Cardiac muscle cell (in vitro differentiated cells and primary cell): ENCODE measurements around the gene MGST2. TPM values are rescaled to one million over a fixed set of nuclear protein-coding genes. Genes with fewer than 3 reads are reported as not detected.
A peak's percentile ranks its signal among the peaks of the same experiment; 100 is the strongest.

Source experiments
- DNase-seq, 2 donors: peaks; one replicate each; pipeline versions ENCODE4 v3.0.0 to v3.0.0-alpha.2; 2010 to 2017; ENCODE audit warnings: low read depth in 1 of 2, low spot score in 1 of 2
- H3K27ac ChIP-seq: fragments of 200-600 bp; sonication (generic); 2 replicates; pipeline ENCODE4 v1.5.1; 2016
- H3K27me3 ChIP-seq: fragments of 200-600 bp; sonication (generic); 2 replicates; pipeline ENCODE4 v1.6.0; 2016; ENCODE audit warnings: control low read depth
- H3K36me3 ChIP-seq: fragments of 200-600 bp; sonication (generic); 2 replicates; pipeline ENCODE4 v1.5.1; 2016; ENCODE audit warnings: control low read depth
- H3K4me1 ChIP-seq: fragments of 200-600 bp; sonication (generic); 2 replicates; pipeline ENCODE4 v1.8.1; 2017; ENCODE audit warnings: low read depth, mild to moderate bottlenecking, mixed run types
- H3K4me3 ChIP-seq: fragments of 200-600 bp; sonication (generic); 2 replicates; pipeline ENCODE4 v1.5.1; 2016; ENCODE audit warnings: mild to moderate bottlenecking
- H3K9me3 ChIP-seq: fragments of 200-600 bp; sonication (generic); 2 replicates; pipeline ENCODE4 v1.5.1; 2017; ENCODE audit warnings: low read depth, mild to moderate bottlenecking, control low read depth
- CTCF ChIP-seq: IDR thresholded peaks from 2 replicates; pipeline ENCODE4 v1.5.1; 2012; ENCODE audit warnings: low read depth, mild to moderate bottlenecking, low read length
- polyA plus RNA-seq: library from polyadenylated mRNA; unstranded; fragments of >200 nt; fragmentation: Nextera tagmentation; extraction: Ambion mirVana; gene quantifications from 2 replicates; pipeline ENCODE4 v1.2.1, GENCODE V29; 2016
- total RNA-seq: library from RNA; depleted of rRNA; stranded (reverse); fragments of >200 nt; gene quantifications from 2 replicates; pipeline ENCODE4 v1.2.3, GENCODE V29; 2016

MGST2 gene
- total and polyA plus RNA-seq, 2 experiments from 2014 or later = 36.5 to 90.8 TPM

DNA sequence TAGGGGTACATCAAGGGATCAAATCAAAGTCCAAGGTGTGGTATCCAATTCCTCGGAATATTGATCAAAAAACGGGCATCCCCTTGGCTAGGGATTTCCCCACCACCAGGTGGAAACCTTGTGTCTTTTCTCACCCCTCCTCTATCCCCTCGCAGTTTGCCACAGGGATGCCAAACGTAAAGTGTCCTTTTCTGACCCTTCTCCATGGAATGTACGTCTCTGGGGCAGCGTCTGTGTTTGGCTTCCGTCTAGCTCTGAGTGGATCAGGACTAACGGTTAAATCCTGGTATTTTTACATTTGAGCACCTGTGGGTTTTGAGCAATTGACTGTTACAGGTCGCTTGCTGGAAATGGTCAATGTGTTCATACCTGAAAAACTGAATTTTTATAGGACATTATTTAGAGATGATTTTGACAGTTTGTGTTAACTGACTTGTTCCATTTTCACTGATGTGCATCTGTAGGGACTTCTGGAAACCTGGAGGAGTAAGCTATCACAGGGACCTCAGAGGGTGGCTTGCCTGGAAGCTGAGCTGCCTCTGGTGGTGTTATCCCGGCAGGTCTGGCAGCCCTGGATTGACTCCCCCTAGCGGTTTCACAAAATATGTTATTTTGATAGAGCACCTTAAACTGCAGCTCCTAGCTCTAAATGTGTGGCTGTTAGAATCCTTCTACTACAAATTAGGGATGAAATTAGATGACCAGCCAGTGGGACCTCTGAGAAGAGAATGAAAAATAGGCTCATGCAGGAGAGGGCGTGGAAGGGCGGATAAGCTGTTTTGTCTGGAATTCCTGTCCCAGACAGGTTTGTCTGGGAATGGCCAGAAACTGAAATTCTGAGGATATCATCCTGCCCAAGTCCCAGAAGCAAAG is 8.8 kb upstream of the MGST2 start:
- H3K9me3 ChIP-seq = no peaks in the 10 kb centered on the region
- no peak overlapping the region for H3K4me3 ChIP-seq
- H3K27me3 ChIP-seq = no peaks in the 10 kb centered on the region
- H3K36me3 ChIP-seq = no peaks in the 10 kb centered on the region
- peak; percentile 84 to 85 for DNase-seq
- no peak overlapping the region for H3K27ac ChIP-seq
- H3K4me1 ChIP-seq = peaks cover 23% of the 10 kb centered on the region
- peak; percentile 87 for TF ChIP-seq CTCF

- no peak overlapping the region for H3K4me3 ChIP-seq
- no peak for TF ChIP-seq CTCF
- no peaks in the 10 kb centered on the region for H3K27me3 ChIP-seq
- H3K27ac ChIP-seq = no peak overlapping the region
- H3K9me3 ChIP-seq = no peaks in the 10 kb centered on the region
- DNase-seq = no peak
- no peaks in the 10 kb centered on the region for H3K36me3 ChIP-seq
- peaks cover 29% of the 10 kb centered on the region for H3K4me1 ChIP-seq
These were observed 7.4 kb upstream of the MGST2 start for GRCh38 chr4:139658185-139658584.

DNA sequence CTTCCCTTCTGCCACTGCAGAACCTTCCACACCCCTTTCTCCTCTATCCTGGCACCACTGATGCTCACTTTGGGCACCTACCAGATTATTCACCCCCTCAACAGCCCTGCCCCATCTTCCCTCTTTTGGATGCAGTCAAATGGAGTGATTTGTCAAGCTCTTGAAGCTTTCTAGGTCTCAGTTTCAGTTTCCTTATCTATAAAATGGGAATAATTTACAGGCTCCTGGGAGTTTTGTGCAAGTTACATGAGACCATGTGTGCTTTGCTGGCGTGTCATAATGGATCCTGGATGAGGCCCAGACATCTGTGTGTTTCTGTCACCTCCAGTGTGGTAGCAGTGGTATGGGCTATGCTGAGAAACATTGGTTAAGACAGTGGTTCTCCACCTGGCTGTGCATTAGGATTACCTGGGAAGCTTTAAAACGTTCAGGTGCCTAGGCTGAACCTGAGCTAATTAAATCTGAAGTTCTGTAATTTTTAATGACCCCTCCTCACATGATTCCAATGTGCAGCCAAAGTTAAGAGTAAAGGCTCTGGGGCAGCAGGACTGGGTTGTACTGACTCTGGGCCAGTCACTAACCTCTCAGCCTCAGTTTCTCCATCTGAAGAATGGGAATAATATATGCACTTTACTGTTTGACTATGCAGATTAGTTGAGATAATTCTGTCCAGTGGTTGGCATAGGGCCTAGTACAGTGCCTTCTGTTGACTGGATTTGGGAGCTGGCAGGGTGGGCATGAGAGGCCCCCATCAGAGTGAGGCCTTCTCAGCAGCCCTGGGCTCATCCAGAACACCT is 6.8 kb upstream of the MGST2 start:
- Histone ChIP-seq H3K4me1 (peaks cover 35% of the 10 kb centered on the region), H3K27ac (no peak overlapping the region), H3K9me3 (no peaks in the 10 kb centered on the region), H3K36me3 (no peaks in the 10 kb centered on the region), H3K27me3 (no peaks in the 10 kb centered on the region), H3K4me3 (no peak overlapping the region)
- no peak for TF ChIP-seq CTCF
- no peak for DNase-seq

DNA sequence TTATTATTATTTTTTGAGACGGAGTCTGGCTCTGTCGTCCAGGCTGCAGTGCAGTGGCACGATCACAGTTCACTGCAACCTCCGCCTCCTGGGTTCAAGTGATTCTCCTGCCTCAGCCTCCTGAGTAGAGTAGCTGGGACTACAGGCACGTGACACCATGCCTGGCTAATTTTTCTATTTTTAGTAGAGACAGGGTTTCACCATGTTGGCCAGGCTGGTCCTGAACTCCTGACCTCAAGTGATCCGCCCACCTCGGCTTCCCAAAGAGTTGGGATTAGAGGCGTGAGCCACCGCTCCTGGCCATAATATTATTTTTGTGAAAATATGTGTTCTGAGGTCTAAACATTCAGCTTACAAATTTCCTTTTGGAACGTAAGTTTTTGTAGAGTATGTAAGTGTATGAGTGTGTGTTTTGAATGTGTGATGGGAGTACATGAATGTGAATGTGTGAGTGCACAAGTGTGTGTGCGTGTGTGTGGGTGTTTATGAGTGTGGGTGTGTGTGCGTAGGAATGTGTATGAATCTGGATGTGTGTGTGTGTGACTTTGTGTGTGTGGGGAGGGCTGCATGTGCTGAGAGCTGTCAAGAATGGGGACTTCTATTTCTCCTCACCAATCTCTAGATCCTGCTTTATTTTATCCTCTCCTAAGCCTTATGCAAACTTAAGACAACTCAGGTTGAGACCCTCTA is 5.7 kb upstream of the MGST2 start:
- Histone ChIP-seq H3K4me1 (peaks cover 42% of the 10 kb centered on the region), H3K27ac (peak overlapping the region; percentile 35), H3K9me3 (no peaks in the 10 kb centered on the region), H3K27me3 (no peaks in the 10 kb centered on the region), H3K36me3 (no peaks in the 10 kb centered on the region), H3K4me3 (no peak overlapping the region)
- TF ChIP-seq CTCF = no peak
- no peak for DNase-seq

DNA sequence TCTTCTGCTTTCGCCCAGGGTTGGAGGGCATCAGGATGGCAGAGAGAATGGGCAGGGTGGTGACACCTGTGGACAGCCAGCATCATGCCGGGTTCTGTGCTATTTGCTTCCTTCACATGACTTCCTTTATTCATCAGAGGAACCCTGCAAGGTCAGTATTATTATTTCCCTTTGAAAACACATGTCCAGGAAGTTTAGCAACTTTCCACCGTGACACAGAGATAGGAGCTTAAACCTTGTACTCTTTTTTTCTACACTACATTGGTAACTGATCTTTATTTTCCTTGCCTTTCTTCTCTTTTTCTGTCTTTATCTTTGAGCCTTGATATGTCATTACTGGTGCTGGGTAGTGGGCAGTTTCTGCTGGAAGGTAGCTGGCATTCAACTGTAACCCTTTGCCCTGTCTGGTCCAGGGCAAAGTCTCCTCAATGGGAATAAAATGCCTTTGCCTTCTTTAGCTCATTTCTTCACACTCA is 5.0 kb upstream of the MGST2 start:
- Histone ChIP-seq H3K4me3 (no peak overlapping the region), H3K27me3 (no peaks in the 10 kb centered on the region), H3K27ac (peak overlapping the region; percentile 35), H3K36me3 (no peaks in the 10 kb centered on the region), H3K4me1 (peaks cover 48% of the 10 kb centered on the region), H3K9me3 (no peaks in the 10 kb centered on the region)
- no peak for TF ChIP-seq CTCF
- peak in 1 of 2 donors; percentile 50 for DNase-seq
